ENCODE measurements around the gene GCGR.
"Not testable (repeated sequence)": the region's sequence is repeated elsewhere in the genome, so short reads cannot be mapped to it uniquely, and the experiment has no call there.

GCGR gene

DNA sequence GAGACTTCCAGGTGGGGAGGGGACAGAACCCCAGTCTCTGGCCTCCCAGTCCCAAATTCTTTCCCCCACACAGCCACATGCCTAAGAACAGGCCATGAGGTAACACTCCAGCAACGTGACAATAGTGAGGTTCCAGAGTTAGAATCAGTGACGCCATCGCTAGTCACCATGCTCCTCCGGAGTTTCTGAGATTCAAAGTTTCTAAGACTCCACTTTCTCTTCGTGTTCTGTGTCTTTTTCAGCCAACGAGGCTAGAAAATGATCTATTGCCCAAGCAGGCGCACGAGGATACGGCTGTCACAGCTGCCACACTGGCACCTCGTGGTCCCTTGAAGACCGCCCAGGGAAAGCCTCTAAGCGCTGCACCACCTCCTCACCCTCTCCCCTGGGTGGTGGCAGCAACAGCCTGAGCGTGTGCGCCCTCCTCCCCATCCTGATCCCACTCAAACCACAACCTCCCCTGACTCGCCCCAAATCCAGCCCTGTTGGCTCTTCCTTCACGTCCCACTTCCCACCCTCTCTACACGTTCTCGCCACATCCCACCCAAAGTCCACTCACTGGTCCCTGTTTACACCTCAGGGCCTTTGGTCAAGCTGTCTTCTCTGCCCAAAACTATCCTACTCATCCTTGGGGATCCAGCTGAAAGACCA is 28.1 kb downstream of the GCGR start:
- peak in 7 of 56 donors; percentile 7 to 29 (median 14) for DNase-seq

DNA sequence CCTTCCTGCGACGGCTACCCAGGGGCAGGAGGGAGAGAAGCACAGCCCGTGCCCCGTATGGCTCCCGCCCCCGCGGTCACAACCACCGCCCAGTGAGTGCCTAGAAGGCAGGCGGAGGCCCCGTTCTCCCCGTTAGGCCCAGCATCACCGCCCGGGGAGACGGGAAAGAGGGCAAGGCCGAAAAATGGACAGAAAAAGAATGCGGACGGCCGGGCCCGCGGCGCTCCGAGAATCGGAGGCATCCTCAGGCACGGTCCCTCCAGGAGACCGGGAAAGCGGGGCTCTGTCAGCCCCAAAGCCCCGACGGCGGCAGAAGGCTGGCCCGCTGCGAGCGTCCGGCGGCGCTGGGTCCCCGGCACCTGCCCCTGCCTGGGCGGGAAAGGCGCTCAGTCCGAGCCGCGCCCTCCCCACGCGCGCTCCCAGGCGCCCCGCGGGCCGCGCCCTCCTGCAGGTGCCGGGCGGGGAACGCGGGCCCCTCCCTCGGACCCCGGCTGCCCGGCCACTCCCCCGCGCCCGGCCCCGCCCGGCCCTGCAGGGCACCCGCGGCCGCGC is 28.7 kb downstream of the GCGR start:
- peak in 7 of 56 donors; percentile 16 to 49 (median 42) for DNase-seq

DNA sequence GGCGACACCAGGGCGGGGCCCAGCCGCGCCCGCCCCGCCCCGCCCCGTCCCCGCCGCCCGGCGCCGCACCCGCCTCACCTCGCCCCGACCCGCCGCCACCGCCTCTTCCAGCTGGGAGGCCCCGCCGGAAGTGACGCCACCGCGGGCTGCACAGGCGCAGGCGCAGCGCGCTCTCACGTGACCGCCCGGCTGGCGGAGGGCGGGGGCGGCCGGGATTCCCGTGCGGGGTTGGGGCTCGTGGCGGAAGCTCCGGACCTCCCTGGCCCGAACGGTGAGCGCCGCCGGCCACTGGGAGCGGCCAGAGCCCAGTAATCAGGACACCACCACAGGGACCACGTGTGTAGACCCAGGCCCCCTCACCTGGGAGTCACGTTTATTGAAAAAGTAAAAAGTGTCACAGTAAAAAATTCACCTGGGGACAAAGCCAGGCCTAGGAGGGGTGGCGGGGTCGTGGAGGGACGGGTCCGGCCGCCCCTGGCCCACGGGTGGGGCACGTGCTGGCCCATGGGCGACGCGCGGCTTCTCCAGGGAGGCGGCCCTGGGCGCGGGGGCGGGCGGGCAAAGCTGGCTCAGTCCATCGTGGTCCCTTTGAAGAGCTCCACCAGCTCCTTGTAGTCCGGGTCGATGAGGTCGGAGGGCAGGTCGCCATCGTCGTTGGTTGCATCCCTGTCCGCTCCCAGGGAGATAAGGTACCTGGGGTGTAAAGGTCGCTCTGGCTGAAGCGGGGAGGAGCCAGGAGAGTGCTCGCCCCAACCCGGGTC is 29.4 kb downstream of the GCGR start, which contains the start of gene MCRIP1:
MCRIP1 (minus strand) TSS at position 132 of the 761 bp plus-strand sequence. CDS start 8,785 bp downstream, outside the sequence.
- peak in 55 of 56 donors; percentile 27 to 93 (median 80) for DNase-seq

DNA sequence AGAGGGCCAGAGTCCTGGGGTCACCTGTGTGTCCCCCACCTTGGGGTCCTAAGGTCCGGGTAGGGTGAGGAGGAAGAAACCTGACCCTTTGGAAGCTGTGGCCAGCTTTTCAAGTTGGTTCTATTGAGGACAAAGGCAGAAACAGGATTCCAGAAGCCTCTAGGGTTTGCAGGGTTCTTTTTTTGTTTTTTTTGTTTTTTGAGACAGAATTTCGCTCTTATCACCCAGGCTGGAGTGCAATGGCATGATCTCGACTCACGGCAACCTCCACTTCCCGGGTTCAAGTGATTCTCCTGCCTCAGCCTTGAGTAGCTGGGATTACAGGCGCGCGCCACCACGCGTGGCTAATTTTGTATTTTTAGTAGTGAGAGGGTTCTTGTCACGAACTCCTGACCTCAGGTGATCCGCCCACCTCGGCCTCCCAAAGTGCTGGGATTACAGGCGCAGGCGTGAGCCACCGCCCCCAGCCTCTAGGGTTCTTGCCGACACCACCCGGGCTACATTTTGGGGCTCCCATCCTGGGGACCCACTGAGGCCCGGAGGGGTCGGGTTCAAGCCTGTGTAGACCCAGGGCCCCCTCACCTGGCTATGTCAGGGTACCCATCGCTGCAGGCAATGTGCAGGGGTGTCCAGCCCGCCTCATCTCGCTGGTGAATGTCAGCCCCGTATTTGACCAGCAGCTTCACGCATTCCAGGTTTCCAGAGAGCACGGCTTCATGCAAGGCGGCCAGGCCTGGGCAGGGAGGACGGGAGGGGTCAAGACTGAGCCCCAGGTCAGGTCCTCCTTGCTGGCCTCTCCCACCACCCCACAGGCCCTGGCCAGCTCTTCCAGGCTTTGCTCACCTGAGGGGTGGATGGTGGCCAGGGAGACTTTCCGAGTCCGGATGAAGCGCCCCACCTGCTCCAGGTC is 30.2 kb downstream of the GCGR start:
- DNase-seq: no peak

DNA sequence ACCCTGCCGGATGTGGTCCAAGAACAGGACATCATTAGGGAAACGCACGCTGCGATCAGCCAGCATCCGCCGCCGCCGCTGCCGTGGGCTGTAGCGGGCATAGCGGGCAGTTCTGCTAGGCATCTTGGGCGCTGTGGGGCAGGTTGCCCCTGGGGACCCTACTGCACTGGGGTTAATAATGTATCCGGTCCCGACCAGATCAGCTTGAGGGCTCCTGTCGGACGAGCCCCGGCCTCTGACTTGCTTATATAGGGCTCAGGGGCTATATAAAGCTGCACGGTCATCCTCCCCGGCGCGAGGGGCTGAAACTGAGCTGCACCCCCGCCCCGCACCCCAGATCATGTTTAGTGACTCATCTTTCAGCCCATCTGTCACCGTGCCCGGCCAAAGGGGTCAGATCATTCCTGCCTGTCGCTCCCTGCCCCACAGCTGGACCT is 30.9 kb downstream of the GCGR start, which contains the start of gene PPP1R27:
PPP1R27 (minus strand) TSS at position 220 of the 437 bp plus-strand sequence; CDS start at position 123, 97 bp downstream.
- DNase-seq: no peak

DNA sequence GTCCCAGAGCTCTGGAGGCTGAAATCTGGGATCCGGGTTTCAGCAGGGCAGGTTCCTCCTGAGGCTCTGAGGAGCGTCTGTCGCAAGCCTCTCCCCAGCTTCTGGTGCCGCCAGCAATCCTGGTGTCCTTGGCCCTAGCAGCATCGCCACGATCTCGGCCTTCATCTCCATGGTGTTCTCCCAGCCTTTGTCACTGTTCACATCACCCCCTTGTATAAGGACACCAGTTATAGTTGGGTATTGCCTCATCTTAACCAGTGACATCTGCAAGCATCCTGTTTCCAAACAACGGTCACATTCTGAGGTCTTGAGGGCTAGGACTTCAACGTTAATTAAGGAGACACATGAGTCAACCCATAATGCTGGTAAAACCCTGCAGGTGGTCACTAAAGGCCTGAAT is 33.7 kb downstream of the GCGR start:
- DNase-seq: no peak

DNA sequence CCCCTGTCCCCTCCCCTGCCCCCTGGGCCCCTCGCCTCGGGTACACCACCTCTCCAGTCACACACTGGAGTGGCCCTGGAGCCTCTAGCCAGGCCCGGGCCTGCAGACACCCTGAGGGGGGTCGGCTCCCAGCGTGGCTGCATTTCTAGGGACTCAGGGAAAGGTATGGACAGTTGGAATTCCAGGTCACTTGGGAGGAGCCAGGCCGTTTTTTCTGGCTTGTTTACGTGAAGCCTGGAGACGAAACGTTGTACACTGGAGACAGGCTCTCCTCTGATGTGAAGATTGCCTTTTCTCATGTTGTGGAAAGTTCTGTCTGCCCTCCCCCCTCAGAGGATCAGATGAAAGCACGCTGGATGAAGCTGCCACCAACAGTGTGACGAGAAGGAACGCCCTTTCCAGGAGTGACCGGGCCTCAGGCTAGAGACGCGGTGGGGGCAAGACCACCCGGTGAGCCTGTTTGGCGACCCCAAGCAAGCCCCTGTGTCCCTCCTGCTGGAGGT is 34.9 kb downstream of the GCGR start:
- no peak for DNase-seq

DNA sequence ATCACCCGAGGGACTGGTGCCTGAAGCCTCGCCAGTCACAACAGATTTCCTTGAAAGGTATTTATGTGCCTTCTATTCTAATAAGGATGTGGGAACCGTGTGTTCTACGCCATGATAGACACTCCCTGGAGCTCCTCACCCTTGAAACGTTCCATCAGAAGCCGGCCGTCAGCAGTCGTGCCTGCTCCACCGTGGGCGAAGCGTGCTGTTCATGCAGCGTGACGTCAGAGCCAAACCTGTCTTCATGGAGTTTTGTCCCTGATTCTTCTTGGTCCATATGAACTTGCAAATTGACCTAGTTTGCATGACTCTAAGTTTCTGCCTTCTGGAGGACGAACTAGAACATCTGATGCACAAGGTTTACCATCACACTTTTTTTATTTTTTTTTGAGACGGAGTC is 35.4 kb downstream of the GCGR start:
- no peak for DNase-seq

DNA sequence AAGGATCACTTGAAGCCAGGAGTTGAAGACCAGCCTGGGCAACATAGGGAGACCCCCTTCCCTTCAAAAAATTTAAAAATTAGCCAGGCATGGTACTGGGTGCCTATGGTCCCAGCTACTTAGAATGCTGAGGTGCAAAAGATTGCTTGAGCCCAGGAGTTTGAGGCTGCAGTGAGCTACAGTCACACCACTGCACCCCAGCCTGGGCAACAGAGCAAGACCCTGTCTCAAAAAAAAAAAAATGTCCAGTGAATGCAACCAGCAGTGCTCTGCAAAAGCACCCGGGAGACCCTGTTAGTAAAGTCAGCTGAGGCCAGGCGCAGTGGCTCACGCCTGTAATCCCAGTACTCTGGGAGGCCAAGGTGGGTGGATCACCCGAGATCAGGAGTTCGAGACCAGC is 36.1 kb downstream of the GCGR start:
- DNase-seq: not testable (repeated sequence)

DNA sequence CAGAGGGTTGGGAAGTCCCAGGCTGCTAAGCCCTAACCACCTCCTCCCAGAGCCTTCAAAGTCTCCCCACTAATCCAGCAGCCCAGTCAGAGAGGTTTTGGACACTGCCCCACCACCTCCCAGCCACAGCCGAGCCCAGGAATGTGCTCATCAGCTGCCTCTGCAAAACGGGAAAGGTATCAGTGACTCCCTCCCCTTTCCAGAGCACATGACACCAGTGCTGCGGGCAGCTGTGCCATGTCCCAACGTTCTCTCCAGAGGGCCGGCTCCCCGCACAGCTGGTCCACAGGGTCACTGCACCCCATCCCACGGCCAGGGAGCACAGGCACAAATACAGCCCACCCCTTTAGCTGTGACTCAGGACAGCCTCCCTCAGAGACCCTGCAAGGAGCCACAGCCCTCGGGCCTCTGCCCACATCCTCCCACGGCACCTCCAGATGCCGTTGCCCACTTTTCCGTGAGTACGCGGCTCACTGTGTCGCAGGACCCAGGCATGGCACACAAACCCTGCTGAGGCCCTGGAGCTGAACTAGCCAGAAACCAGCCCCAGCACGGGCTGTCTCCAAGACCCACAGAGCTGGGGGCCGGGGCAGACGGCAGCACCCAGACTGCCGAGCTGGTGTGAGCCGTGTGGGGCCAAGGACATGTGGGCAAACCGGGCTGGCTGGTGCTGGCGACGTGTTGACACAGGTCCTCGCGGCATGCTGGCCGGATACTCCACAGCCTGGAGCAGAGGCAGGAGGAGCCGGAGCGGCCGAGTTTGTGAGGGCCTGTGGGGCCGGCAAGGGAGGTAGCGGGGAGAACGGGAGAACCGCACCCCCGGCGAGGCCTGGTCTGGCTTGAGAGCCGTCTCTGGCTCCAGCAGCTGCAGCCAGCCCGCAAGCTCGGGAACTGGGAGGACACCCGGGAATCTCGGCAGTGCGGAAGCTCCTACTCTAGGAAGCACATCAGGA is 37.2 kb downstream of the GCGR start:
- no peak for DNase-seq

DNA sequence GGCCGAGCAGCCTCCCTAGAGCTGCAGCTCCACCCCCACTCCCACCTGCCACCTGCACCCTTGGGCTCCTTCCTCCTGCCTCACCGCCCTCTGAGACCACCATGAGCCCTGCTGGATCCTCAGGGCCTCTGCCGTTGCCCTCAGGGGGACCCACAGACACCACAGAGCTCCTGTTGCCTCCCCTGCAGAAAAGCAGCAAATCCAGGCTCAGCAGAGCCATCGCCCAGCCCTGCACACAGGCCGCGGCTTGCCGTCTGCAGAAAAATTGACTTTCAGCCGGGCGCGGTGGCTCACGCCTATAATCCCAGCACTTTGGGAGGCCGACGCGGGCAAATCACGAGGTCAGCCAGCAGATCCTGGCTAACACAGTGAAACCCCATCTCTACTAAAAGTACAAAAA is 37.9 kb downstream of the GCGR start:
- DNase-seq: no peak

DNA sequence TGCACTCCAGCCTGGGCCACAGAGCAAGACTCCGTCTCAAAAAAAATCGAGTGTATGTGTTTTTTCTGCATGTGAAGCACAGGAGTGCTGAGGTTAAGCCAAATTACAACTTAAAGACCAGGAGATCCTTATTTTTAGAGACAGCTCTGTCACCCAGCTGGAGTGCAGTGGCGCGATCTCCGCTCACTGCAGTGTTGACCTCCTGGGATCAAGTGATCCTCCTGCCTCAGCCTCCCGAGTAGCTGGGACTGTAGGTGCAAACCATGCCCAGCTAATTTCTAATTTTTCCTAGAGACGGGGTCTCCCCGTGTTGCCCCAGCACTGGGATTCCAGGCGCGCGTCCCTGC is 38.4 kb downstream of the GCGR start:
- DNase-seq: no peak

DNA sequence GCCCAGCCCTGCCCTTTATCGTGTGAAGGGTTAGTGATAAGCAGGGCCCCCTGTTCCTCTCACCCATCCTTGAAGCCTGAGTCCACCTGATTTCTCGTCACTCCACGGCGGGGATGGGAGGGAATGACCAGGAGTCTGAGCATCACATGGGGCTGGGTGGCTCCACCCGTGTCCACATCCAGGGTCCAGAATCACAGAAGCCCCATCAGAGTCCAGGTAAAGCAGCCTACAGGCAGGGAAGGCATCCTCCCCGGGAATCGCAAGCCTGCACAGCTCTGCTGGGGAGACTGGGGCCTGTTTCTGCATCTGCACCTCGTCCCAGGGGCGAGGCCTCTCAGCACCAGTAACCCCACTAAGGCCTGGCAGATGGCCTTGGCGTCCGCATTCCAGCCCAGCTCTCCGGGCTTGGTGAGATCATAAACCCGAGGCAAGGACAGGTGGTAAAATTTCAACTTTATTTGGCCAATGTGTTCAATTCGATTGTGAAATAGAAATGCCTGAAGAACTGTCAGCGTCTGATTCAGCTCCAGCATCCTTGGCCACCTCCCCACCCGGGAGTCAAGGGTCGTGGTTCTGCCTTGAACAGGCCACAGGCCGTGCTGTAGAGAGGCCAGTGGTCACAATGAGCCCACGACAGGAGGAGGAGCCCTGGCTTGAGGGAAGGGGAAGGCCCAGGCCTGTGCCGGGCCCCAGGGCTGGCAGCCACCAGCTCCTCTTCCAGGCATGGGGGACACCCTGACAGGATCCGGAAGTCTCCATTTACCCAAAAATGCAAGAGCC is 39.0 kb downstream of the GCGR start:
- DNase-seq: no peak

DNA sequence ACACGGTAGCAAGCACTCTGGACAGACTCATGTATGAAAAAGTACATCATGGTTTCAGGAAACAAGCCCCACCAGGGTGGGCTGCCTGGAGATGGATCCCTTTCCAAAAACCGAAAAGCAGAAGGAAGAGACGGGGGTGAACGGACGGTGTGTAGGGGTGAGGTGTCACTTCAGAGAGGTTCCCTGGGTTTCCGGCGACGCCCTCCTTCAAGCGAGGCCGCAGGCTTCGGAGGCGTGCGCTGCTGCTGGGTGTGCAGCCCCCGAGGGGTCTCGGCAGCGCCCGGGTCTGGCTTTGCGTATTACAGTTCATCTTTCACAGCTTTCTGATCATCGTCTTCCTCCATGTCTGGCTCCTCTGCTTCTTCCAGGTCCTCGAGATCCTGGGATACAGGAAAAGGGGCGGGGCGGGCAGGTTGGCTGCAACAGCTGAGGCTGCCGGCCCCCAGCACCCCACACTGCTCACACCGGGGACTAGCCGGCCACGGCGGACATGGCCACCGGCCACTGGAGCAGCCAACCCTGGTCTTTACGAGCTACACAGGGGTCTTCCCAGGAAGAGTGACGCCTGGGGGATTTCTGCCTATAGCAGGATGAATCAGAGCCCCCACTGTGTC is 39.9 kb downstream of the GCGR start:
- DNase-seq: no peak

DNA sequence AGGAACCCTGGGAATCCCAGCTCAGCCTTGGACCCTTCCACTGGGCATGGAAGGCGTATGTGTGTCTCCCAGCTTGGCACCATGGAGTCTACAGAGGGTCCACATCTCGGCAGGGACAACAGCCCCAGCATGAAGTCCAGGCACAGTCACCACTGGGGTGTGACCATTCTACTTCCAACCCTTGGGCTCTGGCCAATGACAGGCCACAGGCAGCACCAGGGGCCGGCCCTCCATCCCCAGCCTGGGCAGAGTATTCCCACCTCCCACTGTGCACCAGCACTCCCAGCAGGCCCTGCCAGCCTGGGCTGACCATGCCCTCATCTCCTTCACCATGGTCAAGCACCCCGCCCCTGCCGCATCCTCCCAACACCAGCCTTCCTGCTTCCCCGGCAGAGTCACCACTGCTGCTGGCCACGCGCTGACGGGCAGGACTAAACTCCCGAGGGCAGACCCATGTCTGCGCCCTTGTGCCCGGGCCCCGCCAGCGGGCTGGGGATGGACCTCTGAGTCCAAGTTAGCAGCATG is 40.4 kb downstream of the GCGR start:
- DNase-seq: no peak

DNA sequence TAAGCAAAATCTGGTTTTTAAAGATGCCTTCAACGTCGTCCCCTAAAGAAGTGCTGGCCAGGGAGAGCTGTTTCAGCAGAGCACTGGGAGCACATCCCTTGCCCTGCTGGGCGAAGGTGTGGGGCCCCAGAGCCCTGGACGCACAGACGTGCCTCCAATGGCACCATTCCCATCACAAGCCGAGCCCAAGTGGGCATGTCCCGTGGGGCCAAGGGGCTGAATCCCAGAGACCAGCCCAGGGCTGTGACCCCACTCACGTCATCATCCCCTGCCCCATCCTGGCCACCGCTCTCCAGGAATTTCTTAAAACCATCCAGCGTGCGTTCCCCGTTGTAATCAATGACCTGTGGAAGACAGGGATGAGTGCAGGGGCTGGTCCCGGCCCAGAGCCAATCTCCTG is 40.9 kb downstream of the GCGR start:
- no peak for DNase-seq

DNA sequence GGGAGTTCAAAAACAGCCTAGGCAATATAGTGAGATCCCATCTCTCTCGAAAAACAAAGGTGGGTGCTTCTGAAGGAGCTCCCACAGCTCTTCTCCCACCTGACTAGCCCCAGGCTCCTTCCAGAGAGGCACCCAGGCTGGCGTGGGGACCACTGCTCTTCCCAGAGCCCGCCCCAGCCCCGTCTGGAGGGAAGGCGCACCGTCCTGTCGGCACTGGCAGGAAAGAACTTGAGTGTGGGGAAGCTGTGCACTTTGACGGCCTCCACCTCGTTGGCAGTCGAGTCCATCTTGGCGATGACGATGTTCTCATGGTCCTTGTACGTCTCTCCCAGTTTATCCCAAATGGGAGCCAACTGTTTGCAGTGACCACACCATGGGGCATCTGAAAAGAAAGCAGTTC is 41.4 kb downstream of the GCGR start:
- DNase-seq: no peak

Measured in amygdala (tissue), 56 donors.